Left lung (tissue), 10 donors: ENCODE results near the gene SLAMF7. TPM values are rescaled to one million over a fixed set of nuclear protein-coding genes. Genes with fewer than 3 reads are reported as not detected.
A peak's percentile ranks its signal among the peaks of the same experiment; 100 is the strongest.
"Not testable (repeated sequence)": the region's sequence is repeated elsewhere in the genome, so short reads cannot be mapped to it uniquely, and the experiment has no call there.

Source experiments
- ATAC-seq: fragments of 200-7000 bp; cut with Tn5 transposase; one replicate; pipeline ENCODE4 v1.9.1; 2020; ENCODE audit warnings: moderate library complexity
- DNase-seq, 4 donors: peaks; one replicate each; pipeline ENCODE4 v3.0.0-alpha.2; 2013 to 2020
- H3K27ac ChIP-seq, 2 donors: fragments of 200-600 bp; sonication (generic) in 1 of 2; one replicate each; pipeline versions ENCODE4 v1.5.0 to v1.8.0; 2020 to 2021
- H3K27me3 ChIP-seq, 2 donors: fragments of 200-600 bp; sonication (generic) in 1 of 2; one replicate each; pipeline versions ENCODE4 v1.5.0 to v1.8.0; 2020 to 2021
- H3K36me3 ChIP-seq, 2 donors: fragments of 200-600 bp; sonication (generic) in 1 of 2; one replicate each; pipeline versions ENCODE4 v1.5.0 to v1.8.0; 2020 to 2021
- H3K4me1 ChIP-seq, 2 donors: fragments of 200-600 bp; one replicate each; pipeline ENCODE4 v1.8.0; 2021
- H3K4me3 ChIP-seq, 2 donors: fragments of 200-600 bp; sonication (generic) in 1 of 2; one replicate each; pipeline versions ENCODE4 v1.5.0 to v1.8.0; 2020 to 2021; ENCODE audit warnings: mild to moderate bottlenecking in 1 of 2
- H3K9me3 ChIP-seq, 2 donors: fragments of 200-600 bp; sonication (generic) in 1 of 2; one replicate each; pipeline versions ENCODE4 v1.5.0 to v1.8.0; 2020 to 2021
- intact Hi-C, 2 donors: fragments of 100-400 bp; cut with DNase I; formaldehyde crosslinking; loops; one replicate each; pipeline versions ENCODE4 v1.11.2 to v1.14.2; 2022
- polyA plus RNA-seq, 6 donors: library from polyadenylated mRNA; unstranded; fragments of 120-200 nt; gene quantifications; one replicate each; pipeline ENCODE4 v1.2.1, GENCODE V29; 2013; ENCODE audit not compliant: insufficient read length in 6 of 6
- total RNA-seq, 2 donors: library from RNA; stranded (reverse); fragmentation: NEBNext Ultra II Directional; extraction: Animal tissue kit (Norgen Biotek cat#: 25700); gene quantifications; one replicate each; pipeline ENCODE4 v1.2.1, GENCODE V29; 2021
- TF ChIP-seq, protein P1 (sequence below), 2 donors: fragments of 200-600 bp; sonication (generic) in 1 of 2; IDR thresholded peaks; one replicate each; pipeline versions ENCODE4 v1.5.0 to v1.8.0; 2021; ENCODE audit warnings: antibody characterized with exemption in 2 of 2
- donor health status: DM: no; HTN: yes; CAD: no.
- donor health status: DM: no; HTN: no; CAD: no.

SLAMF7 gene
- total and polyA plus RNA-seq, 8 donors = 0.77 to 33.8 (median 1.2) TPM

DNA sequence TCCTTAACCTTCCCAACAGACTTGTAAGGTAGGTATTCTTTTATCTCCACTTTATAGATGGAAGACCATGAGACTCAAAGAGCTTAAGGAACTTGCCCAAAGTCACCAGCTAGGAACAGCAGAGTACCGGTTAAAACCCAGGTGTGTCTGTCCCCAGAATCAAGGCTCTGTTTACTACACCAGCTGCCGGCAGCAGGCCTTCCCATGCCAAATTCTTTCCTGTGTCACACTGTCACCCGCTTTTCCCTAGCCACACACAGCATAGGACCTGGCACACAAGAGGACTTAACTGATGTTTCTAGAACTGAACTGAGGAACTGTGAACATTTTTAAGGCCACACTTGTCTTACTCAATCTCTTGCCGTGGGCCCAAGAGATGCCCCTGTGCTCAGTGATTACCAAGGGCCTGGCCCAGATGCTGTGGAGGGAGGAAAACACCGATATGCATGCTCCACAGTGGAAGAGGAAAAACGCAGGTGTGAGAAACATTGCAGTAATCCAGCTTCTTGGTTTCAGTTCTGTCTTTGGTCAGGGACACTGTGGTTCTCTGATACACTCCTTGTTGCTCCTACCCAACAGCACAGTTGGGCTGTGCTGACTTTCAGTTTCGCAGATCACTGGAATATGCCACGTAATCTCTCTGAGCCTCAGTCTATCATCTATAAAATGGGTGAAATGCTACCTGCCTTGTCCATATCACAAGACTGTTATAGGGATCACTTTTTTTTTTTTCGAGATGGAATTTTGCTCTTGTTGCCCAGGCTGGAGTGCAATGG lies 43.1 kb downstream of the SLAMF7 start:
- TF ChIP-seq, protein P1, sequence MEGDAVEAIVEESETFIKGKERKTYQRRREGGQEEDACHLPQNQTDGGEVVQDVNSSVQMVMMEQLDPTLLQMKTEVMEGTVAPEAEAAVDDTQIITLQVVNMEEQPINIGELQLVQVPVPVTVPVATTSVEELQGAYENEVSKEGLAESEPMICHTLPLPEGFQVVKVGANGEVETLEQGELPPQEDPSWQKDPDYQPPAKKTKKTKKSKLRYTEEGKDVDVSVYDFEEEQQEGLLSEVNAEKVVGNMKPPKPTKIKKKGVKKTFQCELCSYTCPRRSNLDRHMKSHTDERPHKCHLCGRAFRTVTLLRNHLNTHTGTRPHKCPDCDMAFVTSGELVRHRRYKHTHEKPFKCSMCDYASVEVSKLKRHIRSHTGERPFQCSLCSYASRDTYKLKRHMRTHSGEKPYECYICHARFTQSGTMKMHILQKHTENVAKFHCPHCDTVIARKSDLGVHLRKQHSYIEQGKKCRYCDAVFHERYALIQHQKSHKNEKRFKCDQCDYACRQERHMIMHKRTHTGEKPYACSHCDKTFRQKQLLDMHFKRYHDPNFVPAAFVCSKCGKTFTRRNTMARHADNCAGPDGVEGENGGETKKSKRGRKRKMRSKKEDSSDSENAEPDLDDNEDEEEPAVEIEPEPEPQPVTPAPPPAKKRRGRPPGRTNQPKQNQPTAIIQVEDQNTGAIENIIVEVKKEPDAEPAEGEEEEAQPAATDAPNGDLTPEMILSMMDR (IDR thresholded peaks at IDR 0.05) = no peak
- ATAC-seq (peak; percentile 21), DNase-seq (no peak)
- no peaks in the 10 kb centered on the region for H3K9me3 ChIP-seq
- intact Hi-C loops = no loop called here
- peak overlapping the region; percentile 53 to 65 for H3K27ac ChIP-seq
- H3K36me3 ChIP-seq = no peaks in the 10 kb centered on the region
- H3K27me3 ChIP-seq = no peaks in the 10 kb centered on the region
- H3K4me3 ChIP-seq = no peak overlapping the region
- H3K4me1 ChIP-seq = peaks cover 0 to 11% of the 10 kb centered on the region in 2 donors

DNA sequence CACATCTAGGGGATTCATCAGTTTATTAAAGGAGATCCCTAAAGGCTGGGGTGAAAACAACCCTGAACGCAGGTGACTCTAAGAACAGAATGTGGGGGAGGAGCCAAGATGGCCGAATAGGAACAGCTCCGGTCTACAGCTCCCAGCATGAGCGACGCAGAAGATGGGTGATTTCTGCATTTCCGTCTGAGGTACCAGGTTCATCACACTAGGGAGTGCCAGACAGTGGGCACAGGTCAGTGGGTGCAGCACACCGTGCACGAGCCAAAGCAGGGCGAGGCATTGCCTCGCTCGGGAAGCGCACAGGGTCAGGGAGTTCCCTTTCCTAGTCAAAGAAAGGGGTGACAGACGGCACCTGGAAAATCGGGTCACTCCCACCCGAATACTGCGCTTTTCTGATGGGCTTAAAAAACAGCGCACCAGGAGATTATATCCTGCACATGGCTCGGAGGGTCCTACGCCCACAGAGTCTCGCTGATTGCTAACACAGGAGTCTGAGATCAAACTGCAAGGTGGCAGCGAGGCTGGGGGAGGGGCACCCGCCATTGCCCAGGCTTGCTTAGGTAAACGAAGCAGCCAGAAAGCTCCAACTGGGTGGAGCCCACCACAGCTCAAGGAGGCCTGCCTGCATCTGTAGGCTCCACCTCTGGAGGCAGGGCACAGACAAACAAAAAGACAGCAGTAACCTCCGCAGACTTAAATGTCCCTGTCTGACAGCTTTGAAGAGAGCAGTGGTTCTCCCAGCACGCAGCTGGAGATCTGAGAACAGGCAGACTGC lies 44.1 kb downstream of the SLAMF7 start:
- DNase-seq, H3K27me3 ChIP-seq, H3K9me3 ChIP-seq, H3K4me3 ChIP-seq, H3K36me3 ChIP-seq, H3K27ac ChIP-seq, intact Hi-C loops, ATAC-seq: not testable (repeated sequence)
- H3K4me1 ChIP-seq = peaks cover 0 to 11% of the 10 kb centered on the region in 2 donors

DNA sequence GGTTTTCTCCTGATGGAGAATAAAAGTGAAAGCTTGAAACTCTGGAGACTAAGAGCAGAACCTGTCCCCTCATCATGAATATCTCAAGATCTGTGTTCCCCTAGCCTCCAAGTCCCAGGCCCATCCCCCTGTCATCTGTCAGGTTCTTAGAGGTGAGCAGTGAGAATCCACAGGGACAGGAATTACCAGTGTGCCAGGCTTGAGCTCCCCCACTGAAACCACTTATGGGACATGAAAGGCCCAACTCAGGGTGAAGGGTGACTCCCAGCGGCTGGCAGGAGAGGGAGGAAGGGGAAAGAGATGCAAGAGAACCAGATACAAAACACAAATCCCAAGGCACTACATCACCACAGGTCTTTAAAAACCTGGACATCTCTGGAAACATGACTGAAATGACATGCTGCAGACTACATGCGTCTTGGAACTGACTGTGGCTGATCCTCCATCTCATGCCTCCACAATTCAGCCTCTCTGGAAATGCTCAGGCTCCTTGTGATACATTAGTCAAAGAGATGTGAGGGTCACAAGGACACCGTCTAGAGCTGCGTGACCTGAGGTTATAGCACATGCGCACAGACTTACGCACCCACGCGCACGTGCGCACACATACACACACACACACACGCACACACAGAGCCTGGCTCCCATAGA lies 50.1 kb downstream of the SLAMF7 start:
- ATAC-seq (no peak), DNase-seq (no peak)
- intact Hi-C loops = no loop called here
- no peak overlapping the region for H3K27ac ChIP-seq
- TF ChIP-seq, protein P1 (IDR thresholded peaks at IDR 0.05) = no peak
- H3K9me3 ChIP-seq = no peaks in the 10 kb centered on the region
- no peak overlapping the region for H3K4me3 ChIP-seq
- H3K27me3 ChIP-seq = no peaks in the 10 kb centered on the region
- no peaks in the 10 kb centered on the region for H3K4me1 ChIP-seq
- H3K36me3 ChIP-seq = no peaks in the 10 kb centered on the region

DNA sequence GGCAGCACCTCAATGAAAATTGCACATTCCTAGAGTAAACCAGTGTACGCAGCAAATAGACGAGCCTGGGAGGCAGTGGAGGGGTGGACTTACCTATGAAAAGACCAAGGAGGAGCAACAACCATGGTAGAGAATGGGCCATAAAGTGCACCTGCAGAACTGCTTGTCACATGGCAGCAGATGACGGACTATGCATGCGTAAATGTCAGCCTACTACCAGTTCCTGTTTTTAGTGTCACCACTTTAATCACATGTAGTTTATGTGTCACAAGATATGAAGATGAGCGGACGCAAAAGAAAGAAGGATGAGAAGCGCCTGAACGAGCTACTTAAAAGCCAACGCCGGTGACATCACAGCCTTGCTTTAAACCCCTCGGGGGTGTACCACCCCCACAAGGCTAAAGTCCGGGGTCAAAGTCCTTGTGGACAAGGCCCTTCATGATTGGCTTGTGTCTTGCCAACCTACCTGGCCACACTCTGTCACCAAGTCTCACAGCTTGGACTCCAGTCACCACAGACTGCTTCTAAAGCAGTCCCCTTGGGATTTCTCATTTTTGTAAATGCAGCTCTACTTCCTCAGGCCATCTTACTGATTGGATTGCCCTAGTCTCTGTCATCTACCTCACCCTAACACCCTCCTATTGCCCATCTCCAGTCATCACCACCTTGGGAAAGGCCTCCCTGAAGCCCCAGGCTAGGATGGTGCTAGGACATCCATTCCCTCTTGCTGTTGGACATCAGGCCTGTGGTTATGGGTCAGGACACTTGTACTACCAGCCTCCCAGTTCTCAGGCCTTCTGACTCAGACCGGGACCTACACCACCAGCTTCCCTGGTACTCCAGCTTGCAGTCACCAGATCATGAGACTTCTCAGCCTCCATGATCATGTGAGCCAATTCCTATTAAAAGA lies 50.9 kb downstream of the SLAMF7 start:
- TF ChIP-seq, protein P1 (IDR thresholded peaks at IDR 0.05) = no peak
- ATAC-seq = peak; percentile 66
- Histone ChIP-seq H3K27ac (no peak overlapping the region), H3K9me3 (no peaks in the 10 kb centered on the region), H3K36me3 (no peaks in the 10 kb centered on the region), H3K27me3 (no peaks in the 10 kb centered on the region), H3K4me3 (no peak overlapping the region), H3K4me1 (no peaks in the 10 kb centered on the region)
- no peak for DNase-seq
- intact Hi-C loops = no loop called here

DNA sequence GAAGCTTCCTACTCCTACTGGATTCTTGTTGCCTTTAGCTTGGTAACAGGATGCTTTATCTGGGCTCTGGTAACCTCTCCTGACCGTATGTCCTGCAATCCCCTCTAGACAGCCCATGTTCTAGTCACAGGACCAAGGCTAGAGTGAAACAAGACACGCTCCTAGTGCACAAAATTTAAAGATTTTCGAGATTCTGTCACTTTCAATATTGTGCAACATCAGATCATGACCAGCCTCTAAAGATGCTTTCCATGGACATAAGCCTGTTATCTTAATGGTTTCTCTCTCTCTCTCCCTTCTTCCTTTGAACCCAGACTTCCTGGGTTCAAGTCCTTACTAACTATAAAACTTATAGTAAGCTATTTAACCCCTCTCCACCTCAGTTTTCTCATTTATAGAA lies 55.3 kb downstream of the SLAMF7 start:
- ATAC-seq = no peak
- intact Hi-C loops = no loop called here
- no peaks in the 10 kb centered on the region for H3K27me3 ChIP-seq
- no peaks in the 10 kb centered on the region for H3K36me3 ChIP-seq
- H3K4me1 ChIP-seq = no peaks in the 10 kb centered on the region
- H3K4me3 ChIP-seq = no peak overlapping the region
- DNase-seq = no peak
- TF ChIP-seq, protein P1 (IDR thresholded peaks at IDR 0.05) = no peak
- H3K9me3 ChIP-seq = no peaks in the 10 kb centered on the region
- no peak overlapping the region for H3K27ac ChIP-seq
